ENCODE results near the gene TESK2. TPM values are rescaled to one million over a fixed set of nuclear protein-coding genes. Genes with fewer than 3 reads are reported as not detected.

TESK2 gene
- total and polyA plus RNA-seq, 2 of the 13 experiments (the other 11 are each of a cell fraction or from before 2014, with no cell fraction given): 5.5 to 9.6 TPM

- TF ChIP-seq GMEB2 (CRISPR knock-in tag; IDR thresholded peaks at IDR 0.05; ENCODE audit: low read depth) (peak; percentile 46), YEATS4 (CRISPR knock-in tag; IDR thresholded peaks at IDR 0.05; ENCODE audit: borderline replicate concordance) (peak; percentile 89), ATF6 (CRISPR knock-in tag; conservative IDR thresholded peaks at IDR 0.05) (no peak), ZNF691 (CRISPR knock-in tag; IDR thresholded peaks at IDR 0.05; ENCODE audit: borderline replicate concordance, low read depth) (peak; percentile 57; the same call in 1 of the 2 replicates), ZNF12 (CRISPR knock-in tag; IDR thresholded peaks at IDR 0.05) (no peak; the same call in 1 of the 2 replicates), ZMYM3 (CRISPR knock-in tag; IDR thresholded peaks at IDR 0.05) (peak; percentile 68), RCOR2 (CRISPR knock-in tag; IDR thresholded peaks at IDR 0.05) (peak; percentile 43; the same call in 1 of the 2 replicates), ZNF362 (CRISPR knock-in tag; IDR thresholded peaks at IDR 0.05; ENCODE audit: borderline replicate concordance) (no peak), ZNF20 (CRISPR knock-in tag; IDR thresholded peaks at IDR 0.05) (no peak; the same call in 1 of the 2 replicates), IKZF1 (IDR thresholded peaks at IDR 0.05) (no peak), ZNF430 (CRISPR knock-in tag; IDR thresholded peaks at IDR 0.05) (peak; percentile 29), KDM5B (CRISPR knock-in tag; IDR thresholded peaks at IDR 0.05; ENCODE audit: borderline replicate concordance) (peak; percentile 73; the same call in 1 of the 2 replicates), RXRB (CRISPR knock-in tag; IDR thresholded peaks at IDR 0.05; ENCODE audit: borderline replicate concordance) (peak; percentile 25; the same call in 1 of the 2 replicates), ZFX (CRISPR knock-in tag; IDR thresholded peaks at IDR 0.05; ENCODE audit: low read depth) (peak; percentile 89), CBX5 (CRISPR knock-in tag; IDR thresholded peaks at IDR 0.05; ENCODE audit: borderline replicate concordance) (peak; percentile 23; the same call in 1 of the 2 replicates), THAP8 (CRISPR knock-in tag; IDR thresholded peaks at IDR 0.05; ENCODE audit: borderline replicate concordance) (no peak), ZNF230 (CRISPR knock-in tag; IDR thresholded peaks at IDR 0.05) (peak; percentile 69; the same call in 1 of the 2 replicates), ARID4A (CRISPR knock-in tag; IDR thresholded peaks at IDR 0.05; ENCODE audit: borderline replicate concordance) (peak; percentile 99)
Observed at GRCh38 chr1:45339789-45340558, 151.0 kb downstream of the TESK2 start, which contains the start of the genes MUTYH and TOE1 (continued).
